Effector memory CD4-positive, alpha-beta T cell (primary cell): ENCODE data around the gene ATF7IP2.

Experiments used
- DNase-seq, 3 donors: peaks; one replicate each; pipeline ENCODE4 v3.0.0-alpha.2; 2020
- H3K27ac ChIP-seq: 2 replicates; pipeline ENCODE4 v1.7.0; 2013; ENCODE audit warnings: mild to moderate bottlenecking, low read length, moderate library complexity; ENCODE audit not compliant: insufficient read depth, poor library complexity, severe bottlenecking
- H3K27me3 ChIP-seq: replicated peaks from 2 replicates; pipeline ENCODE4 v1.7.0; 2013; ENCODE audit warnings: mild to moderate bottlenecking, low read length; ENCODE audit not compliant: insufficient read depth, control insufficient read depth, poor library complexity, severe bottlenecking
- H3K36me3 ChIP-seq: 2 replicates; pipeline ENCODE4 v1.7.0; 2013; ENCODE audit warnings: mild to moderate bottlenecking, low read length, moderate library complexity; ENCODE audit not compliant: control insufficient read depth, insufficient read depth
- H3K4me1 ChIP-seq: 2 replicates; pipeline ENCODE4 v1.7.0; 2013; ENCODE audit warnings: low read length, mild to moderate bottlenecking; ENCODE audit not compliant: control insufficient read depth, insufficient read depth, poor library complexity, severe bottlenecking
- H3K4me3 ChIP-seq: 2 replicates; pipeline ENCODE4 v1.7.0; 2013; ENCODE audit warnings: low read length, low read depth, mild to moderate bottlenecking; ENCODE audit not compliant: insufficient read depth, poor library complexity, severe bottlenecking
- H3K9me3 ChIP-seq: 2 replicates; pipeline ENCODE4 v1.7.0; 2013; ENCODE audit warnings: mild to moderate bottlenecking, low read length, moderate library complexity; ENCODE audit not compliant: control insufficient read depth

ATF7IP2 gene

DNA sequence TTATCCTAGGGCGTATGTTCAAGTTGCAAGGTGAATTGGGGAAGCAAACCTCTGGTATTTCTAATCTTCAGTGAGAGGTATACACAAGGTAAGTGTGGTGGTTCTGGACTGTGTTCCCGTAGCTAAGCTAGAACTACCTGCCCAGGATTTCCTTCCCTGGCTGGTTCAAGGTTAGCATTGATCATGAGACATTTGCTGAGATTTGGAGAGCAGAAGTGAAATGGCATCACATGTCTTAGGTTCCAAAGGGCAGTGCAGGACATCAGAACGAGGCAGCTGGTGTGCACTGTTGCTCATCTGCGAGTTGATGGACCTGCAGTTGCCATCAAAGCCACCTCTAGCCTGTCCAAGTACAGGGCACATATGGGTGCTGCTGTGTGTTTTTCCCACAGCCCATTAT is 99.3 kb downstream of the ATF7IP2 start:
- Histone ChIP-seq H3K4me3 (no peak overlapping the region), H3K4me1 (no peaks in the 10 kb centered on the region), H3K27me3 (no peaks in the 10 kb centered on the region), H3K36me3 (peaks cover 19% of the 10 kb centered on the region), H3K27ac (no peak overlapping the region), H3K9me3 (peaks cover 24% of the 10 kb centered on the region)
- DNase-seq, result no peak

- DNase-seq, result no peak
- Histone ChIP-seq H3K36me3 (peaks cover 15% of the 10 kb centered on the region), H3K27me3 (no peaks in the 10 kb centered on the region), H3K27ac (no peak overlapping the region), H3K9me3 (peaks cover 24% of the 10 kb centered on the region), H3K4me3 (no peak overlapping the region), H3K4me1 (no peaks in the 10 kb centered on the region)
These were observed 100.0 kb downstream of the ATF7IP2 start for GRCh38 chr16:10485698-10486382.

- H3K4me3 ChIP-seq, result no peak overlapping the region
- no peaks in the 10 kb centered on the region for H3K4me1 ChIP-seq
- H3K36me3 ChIP-seq, result no peaks in the 10 kb centered on the region
- no peaks in the 10 kb centered on the region for H3K27me3 ChIP-seq
- H3K9me3 ChIP-seq, result peaks cover 12% of the 10 kb centered on the region
- DNase-seq, result no peak
- no peak overlapping the region for H3K27ac ChIP-seq
These were observed 104.3 kb downstream of the ATF7IP2 start for GRCh38 chr16:10490141-10490540.

DNA sequence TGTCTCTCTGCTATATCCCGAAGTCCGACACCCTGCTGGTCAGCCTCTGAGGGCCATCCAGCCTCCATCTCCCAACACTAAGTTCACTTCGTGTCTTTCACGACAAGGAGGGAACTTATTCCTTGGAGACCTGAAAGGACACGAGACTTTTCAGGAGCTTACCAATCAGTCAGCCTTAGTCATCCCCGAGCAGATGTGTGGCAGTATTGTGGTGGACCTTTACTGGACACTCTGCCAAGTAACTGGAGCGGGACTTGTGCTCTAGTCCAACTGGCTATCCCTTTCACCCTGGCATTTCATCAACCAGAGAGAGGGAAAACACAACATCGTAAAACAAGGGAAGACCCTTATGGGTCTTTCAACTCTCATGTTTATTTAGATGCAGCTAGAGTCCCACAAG is 107.4 kb downstream of the ATF7IP2 start:
- no peak for DNase-seq
- H3K36me3 ChIP-seq, result no peaks in the 10 kb centered on the region
- no peaks in the 10 kb centered on the region for H3K9me3 ChIP-seq

DNA sequence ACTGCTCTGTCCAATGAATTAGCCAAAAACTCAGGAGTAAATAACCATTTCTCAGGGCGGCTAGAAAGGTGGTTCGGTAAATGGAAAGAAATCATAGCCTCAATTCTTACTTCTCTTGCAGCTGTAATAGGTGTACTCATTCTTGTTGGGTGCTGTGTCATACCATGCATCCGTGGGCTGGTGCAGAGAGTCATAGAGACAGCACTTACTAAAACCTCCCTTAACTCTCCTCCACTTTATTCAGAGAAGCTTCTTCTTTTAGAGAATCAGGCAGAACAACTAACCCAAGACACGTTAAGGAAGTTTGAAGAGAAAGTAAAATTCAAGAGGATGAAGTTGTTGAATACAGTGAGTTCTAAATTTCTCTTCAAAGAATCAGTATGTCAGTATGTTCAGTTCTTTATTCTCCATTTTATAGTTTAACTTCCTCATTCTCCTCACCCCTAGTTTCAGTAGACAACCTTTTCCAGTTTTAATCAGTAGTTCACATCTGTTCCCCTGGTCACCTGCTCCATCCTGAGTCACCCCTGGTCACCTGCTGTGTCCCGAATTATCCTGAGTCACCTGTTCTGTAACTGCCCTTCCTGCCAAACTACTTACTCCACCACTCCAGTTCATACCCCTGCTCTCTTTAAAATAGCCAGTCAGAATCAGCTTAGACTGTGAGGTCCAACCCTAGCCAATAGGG is 108.6 kb downstream of the ATF7IP2 start:
- Histone ChIP-seq H3K27me3 (no peaks in the 10 kb centered on the region), H3K4me3 (no peak overlapping the region), H3K36me3 (no peaks in the 10 kb centered on the region), H3K4me1 (no peaks in the 10 kb centered on the region), H3K27ac (no peak overlapping the region), H3K9me3 (no peaks in the 10 kb centered on the region)
- DNase-seq, result no peak

More for the DNA sequence above, 107.4 kb downstream of the ATF7IP2 start:
- H3K4me1 ChIP-seq, result no peaks in the 10 kb centered on the region
- H3K27me3 ChIP-seq, result no peaks in the 10 kb centered on the region
- no peak overlapping the region for H3K27ac ChIP-seq
- H3K4me3 ChIP-seq, result no peak overlapping the region

DNA sequence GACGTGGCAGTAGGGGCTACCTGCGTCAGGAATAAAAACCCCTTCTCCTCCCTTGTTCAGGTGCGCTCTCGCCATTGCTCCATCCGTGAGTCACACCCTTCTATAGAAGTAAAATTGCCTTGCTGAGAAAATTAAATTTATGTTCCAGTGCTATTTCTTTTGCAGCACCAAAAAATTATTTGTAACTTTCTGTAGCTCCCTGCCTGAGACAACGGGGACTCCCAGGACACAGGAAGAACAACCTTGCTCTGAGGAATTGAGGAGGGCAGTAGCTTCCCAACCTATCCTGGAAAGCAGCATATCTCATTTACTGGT is 109.1 kb downstream of the ATF7IP2 start:
- Histone ChIP-seq H3K4me1 (no peaks in the 10 kb centered on the region), H3K36me3 (no peaks in the 10 kb centered on the region), H3K27me3 (no peaks in the 10 kb centered on the region), H3K27ac (no peak overlapping the region), H3K9me3 (no peaks in the 10 kb centered on the region), H3K4me3 (no peak overlapping the region)
- no peak for DNase-seq

GRCh38 chr16:10497132-10498101 is 111.6 kb downstream of the ATF7IP2 start:
- Histone ChIP-seq H3K4me3 (no peak overlapping the region), H3K27ac (no peak overlapping the region), H3K9me3 (no peaks in the 10 kb centered on the region), H3K36me3 (no peaks in the 10 kb centered on the region), H3K4me1 (no peaks in the 10 kb centered on the region), H3K27me3 (no peaks in the 10 kb centered on the region)
- no peak for DNase-seq

DNA sequence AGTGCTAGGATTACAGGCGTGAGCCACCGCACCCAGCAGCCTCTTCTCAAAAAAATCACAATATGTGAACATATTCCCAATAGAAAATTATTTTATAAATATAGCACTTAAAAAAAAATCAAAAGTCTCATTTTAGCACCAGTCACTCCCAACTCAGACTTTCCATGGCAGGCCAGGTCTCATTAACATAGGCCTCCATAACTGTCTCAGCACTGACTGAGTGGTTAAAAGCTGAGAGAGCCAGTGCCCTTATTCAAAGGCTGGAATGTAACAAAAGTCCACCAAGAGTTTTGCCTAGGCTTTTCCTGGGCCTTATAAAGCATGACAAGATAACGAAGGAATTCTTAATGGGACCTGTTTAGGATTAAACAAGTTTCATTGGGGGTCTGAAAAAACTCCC is 114.7 kb downstream of the ATF7IP2 start:
- Histone ChIP-seq H3K27ac (no peak overlapping the region), H3K36me3 (no peaks in the 10 kb centered on the region), H3K4me3 (no peak overlapping the region), H3K9me3 (no peaks in the 10 kb centered on the region), H3K27me3 (no peaks in the 10 kb centered on the region), H3K4me1 (no peaks in the 10 kb centered on the region)
- no peak for DNase-seq

GRCh38 chr16:10501016-10501607 is 115.3 kb downstream of the ATF7IP2 start:
- Histone ChIP-seq H3K4me3 (no peak overlapping the region), H3K36me3 (no peaks in the 10 kb centered on the region), H3K9me3 (no peaks in the 10 kb centered on the region), H3K27ac (no peak overlapping the region), H3K4me1 (no peaks in the 10 kb centered on the region), H3K27me3 (no peaks in the 10 kb centered on the region)
- no peak for DNase-seq
